OCI-LY3 (cell line): Measurements from ENCODE around the gene POLD2.

ENCODE experiments used
- CTCF ChIP-seq: fragments of 200-600, 300-600 bp; sonication (generic); IDR thresholded peaks from 2 replicates; pipeline ENCODE4 v1.5.1; 2014; ENCODE audit warnings: antibody characterized with exemption, low read length, low read depth
- EZH2phosphoT487 ChIP-seq: fragments of 200-600 bp; shearing (Covaris generic); IDR thresholded peaks from 2 replicates; pipeline ENCODE4 v1.6.1; 2018; ENCODE audit warnings: antibody characterized with exemption, mixed run types, low read depth

GRCh38 chr7:44150966-44151941, 27.9 kb upstream of the POLD2 start:
- TF ChIP-seq CTCF (no peak), EZH2phosphoT487 (no peak)
